HG03108 (cell line): ENCODE results near the gene AKAP8L.

Source experiments
- ATAC-seq: cut with Tn5 transposase; IDR thresholded peaks from one replicate; pipeline ENCODE4 v1.9.1; 2021; ENCODE audit warnings: moderate library complexity; ENCODE audit not compliant: unreplicated experiment

Gene AKAP8L

GRCh38 chr19:15418579-15419412 is at the start of gene AKAP8L:
Gene AKAP8L (minus strand): TSS chr19:15418988. CDS start chr19:15418923, 65 bp downstream.
- ATAC-seq: peak; percentile 92

GRCh38 chr19:15467734-15468214 is 49.0 kb upstream of the AKAP8L start:
- no peak for ATAC-seq

GRCh38 chr19:15466851-15467733 is 48.3 kb upstream of the AKAP8L start:
- peak; percentile 63 for ATAC-seq

GRCh38 chr19:15464394-15465385 is 45.9 kb upstream of the AKAP8L start, which contains the start of gene RASAL3:
Gene RASAL3 (minus strand): TSS chr19:15464544. CDS start chr19:15464358, 186 bp downstream.
- peak; percentile 40 for ATAC-seq

- peak; percentile 37 for ATAC-seq
Observed at GRCh38 chr19:15463861-15464371, 45.1 kb upstream of the AKAP8L start.

GRCh38 chr19:15461694-15462093 is 42.9 kb upstream of the AKAP8L start:
- ATAC-seq: no peak

GRCh38 chr19:15457701-15458484 is 39.1 kb upstream of the AKAP8L start:
- no peak for ATAC-seq

GRCh38 chr19:15456871-15457700 is 38.3 kb upstream of the AKAP8L start:
- ATAC-seq: no peak

- no peak for ATAC-seq
Observed at GRCh38 chr19:15456441-15456840, 37.7 kb upstream of the AKAP8L start.

GRCh38 chr19:15455996-15456395 is 37.2 kb upstream of the AKAP8L start:
- no peak for ATAC-seq

- no peak for ATAC-seq
Observed at GRCh38 chr19:15453906-15454860, 35.4 kb upstream of the AKAP8L start.

GRCh38 chr19:15453091-15453578 is 34.3 kb upstream of the AKAP8L start:
- ATAC-seq: no peak

- no peak for ATAC-seq
Observed at GRCh38 chr19:15452111-15453047, 33.6 kb upstream of the AKAP8L start.

- no peak for ATAC-seq
Observed at GRCh38 chr19:15450528-15450890, 31.7 kb upstream of the AKAP8L start.

- no peak for ATAC-seq
Observed at GRCh38 chr19:15449620-15450527, 31.1 kb upstream of the AKAP8L start, which contains the start of gene WIZ. Gene WIZ (minus strand): TSS chr19:15449956. CDS start chr19:15448307, 1,649 bp downstream.
